ENCODE data around the gene CEL.

Gene CEL

GRCh38 chr9:133049043-133049442, 12.7 kb upstream of the CEL start:
- TF ChIP-seq EGR1 (IDR thresholded peaks at IDR 0.05) = no peak
- TF ChIP-seq TCF12 (IDR thresholded peaks at IDR 0.05; ENCODE audit: low read depth) = no peak
- TF ChIP-seq CREB1 (IDR thresholded peaks at IDR 0.05; ENCODE audit: low read depth) = no peak
- no peak for TF ChIP-seq TEAD4 (IDR thresholded peaks at IDR 0.05)
- no peak for TF ChIP-seq FOXM1 (IDR thresholded peaks at IDR 0.05; ENCODE audit: borderline replicate concordance, low read depth)
- no peak for TF ChIP-seq USF1 (IDR thresholded peaks at IDR 0.05)
- no peak for TF ChIP-seq CEBPB (IDR thresholded peaks at IDR 0.05)
- no peak for TF ChIP-seq REST (IDR thresholded peaks at IDR 0.05; ENCODE audit: low read depth)
- TF ChIP-seq MAX (IDR thresholded peaks at IDR 0.05) = no peak
- no peak for TF ChIP-seq YY1 (IDR thresholded peaks at IDR 0.05; ENCODE audit: low read depth)
- TF ChIP-seq NFIC (IDR thresholded peaks at IDR 0.05) = no peak
- TF ChIP-seq EP300 (IDR thresholded peaks at IDR 0.05; ENCODE audit: borderline replicate concordance) = no peak
- no peak for TF ChIP-seq RAD21 (IDR thresholded peaks at IDR 0.05; ENCODE audit: low read depth)
- no peak for TF ChIP-seq ZBTB7A (IDR thresholded peaks at IDR 0.05; ENCODE audit: low read depth)
- no peak for TF ChIP-seq TAF1 (IDR thresholded peaks at IDR 0.05; ENCODE audit: low read depth)

- 0 out of 2 replicates have a peak, but pooled peaks have one; percentile 16 for TF ChIP-seq NFIC (IDR thresholded peaks at IDR 0.05)
- TF ChIP-seq ZBTB7A (IDR thresholded peaks at IDR 0.05; ENCODE audit: low read depth) = no peak
- TF ChIP-seq REST (IDR thresholded peaks at IDR 0.05; ENCODE audit: low read depth) = no peak
- TF ChIP-seq CEBPB (IDR thresholded peaks at IDR 0.05) = no peak
- TF ChIP-seq RAD21 (IDR thresholded peaks at IDR 0.05; ENCODE audit: low read depth) = no peak
- no peak for TF ChIP-seq MAX (IDR thresholded peaks at IDR 0.05)
Observed at GRCh38 chr9:133050142-133050541, 11.6 kb upstream of the CEL start.

GRCh38 chr9:133050781-133051180, 11.0 kb upstream of the CEL start:
- TF ChIP-seq RAD21 (IDR thresholded peaks at IDR 0.05; ENCODE audit: low read depth) (no peak), TCF12 (IDR thresholded peaks at IDR 0.05; ENCODE audit: low read depth) (no peak), CREB1 (IDR thresholded peaks at IDR 0.05; ENCODE audit: low read depth) (no peak), EP300 (IDR thresholded peaks at IDR 0.05; ENCODE audit: borderline replicate concordance) (no peak), FOXM1 (IDR thresholded peaks at IDR 0.05; ENCODE audit: borderline replicate concordance, low read depth) (no peak), MAX (IDR thresholded peaks at IDR 0.05) (no peak), EGR1 (IDR thresholded peaks at IDR 0.05) (no peak), CEBPB (IDR thresholded peaks at IDR 0.05) (no peak), YY1 (IDR thresholded peaks at IDR 0.05; ENCODE audit: low read depth) (no peak), REST (IDR thresholded peaks at IDR 0.05; ENCODE audit: low read depth) (no peak), TEAD4 (IDR thresholded peaks at IDR 0.05) (no peak), NFIC (IDR thresholded peaks at IDR 0.05) (no peak), USF1 (IDR thresholded peaks at IDR 0.05) (no peak), ZBTB7A (IDR thresholded peaks at IDR 0.05; ENCODE audit: low read depth) (no peak), TAF1 (IDR thresholded peaks at IDR 0.05; ENCODE audit: low read depth) (no peak)

GRCh38 chr9:133051281-133051900, 10.4 kb upstream of the CEL start:
- TF ChIP-seq FOXM1 (IDR thresholded peaks at IDR 0.05; ENCODE audit: borderline replicate concordance, low read depth) (no peak), TEAD4 (IDR thresholded peaks at IDR 0.05) (no peak), YY1 (IDR thresholded peaks at IDR 0.05; ENCODE audit: low read depth) (no peak), ZBTB7A (IDR thresholded peaks at IDR 0.05; ENCODE audit: low read depth) (no peak), TAF1 (IDR thresholded peaks at IDR 0.05; ENCODE audit: low read depth) (no peak), MAX (IDR thresholded peaks at IDR 0.05) (no peak), CEBPB (IDR thresholded peaks at IDR 0.05) (no peak)
